Breast epithelium (tissue), 3 donors: ENCODE data around the gene SMARCE1.

ENCODE experiments used
- CTCF ChIP-seq, 3 donors: fragments of 450-650 bp; IDR thresholded peaks; one replicate each; pipeline ENCODE4 v1.5.1; 2016 to 2017; ENCODE audit warnings: antibody characterized with exemption in 3 of 3, mild to moderate bottlenecking in 3 of 3, moderate library complexity in 3 of 3
- POLR2AphosphoS5 ChIP-seq, 3 donors: sonication (generic); formaldehyde crosslinking; IDR thresholded peaks; one replicate each; pipeline ENCODE4 v1.6.1; 2017; ENCODE audit warnings: antibody characterized with exemption in 3 of 3

- TF ChIP-seq CTCF (IDR thresholded peaks at IDR 0.05) (no peak), POLR2AphosphoS5 (IDR thresholded peaks at IDR 0.05) (no peak)
Measured at GRCh38 chr17:40663252-40663651, 15.6 kb upstream of the SMARCE1 start.
